Stimulated activated CD8-positive, alpha-beta memory T cell treated with anti-CD3 and anti-CD28 coated beads, Interleukin-12 subunit alpha, Interleukin-12 subunit beta, amount 100 ng/mL, for 4 hours (primary cell): ENCODE measurements around the gene RNF121.

ENCODE experiments used
- DNase-seq: peaks from one replicate; pipeline ENCODE4 v3.0.0-alpha.2; 2020; ENCODE audit warnings: low read depth

Gene RNF121

DNA sequence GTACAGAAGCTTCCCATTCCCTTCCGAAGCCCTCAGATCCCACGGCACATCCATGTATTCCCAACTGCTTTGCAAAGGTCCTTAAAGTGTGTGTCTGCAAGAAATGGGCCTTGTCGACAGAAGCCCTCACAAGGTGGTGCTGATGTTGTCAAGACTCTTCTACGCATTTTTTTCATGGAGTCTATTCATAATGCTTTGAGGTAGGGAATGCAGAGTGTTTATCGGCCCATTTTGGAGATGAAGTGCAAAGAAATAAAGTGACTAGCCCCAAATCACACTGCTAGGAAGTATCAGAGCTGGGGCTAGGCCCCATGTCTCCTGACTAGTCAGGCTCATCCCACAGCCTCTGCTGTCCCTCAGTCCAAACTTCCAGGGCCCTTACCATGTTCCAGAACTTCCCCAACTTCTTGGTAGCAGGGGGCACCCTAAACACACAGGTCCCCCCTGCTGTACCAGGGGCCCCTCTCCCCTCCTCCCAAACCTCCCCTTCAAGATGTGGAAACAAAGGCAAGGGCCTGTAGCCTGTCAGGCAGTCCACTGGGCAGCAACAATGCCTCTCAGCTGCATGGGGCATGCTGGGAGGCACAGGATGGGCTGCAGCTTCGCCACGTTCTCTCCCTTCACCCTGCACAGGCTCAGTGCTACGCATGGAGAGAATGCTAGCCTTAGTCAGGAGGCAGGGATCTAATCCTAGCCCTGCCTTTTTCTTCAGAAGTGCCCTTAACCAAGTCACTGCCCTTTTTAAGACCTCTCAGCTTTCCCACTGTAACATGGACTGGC lies 77.7 kb downstream of the RNF121 start:
- no peak for DNase-seq

DNA sequence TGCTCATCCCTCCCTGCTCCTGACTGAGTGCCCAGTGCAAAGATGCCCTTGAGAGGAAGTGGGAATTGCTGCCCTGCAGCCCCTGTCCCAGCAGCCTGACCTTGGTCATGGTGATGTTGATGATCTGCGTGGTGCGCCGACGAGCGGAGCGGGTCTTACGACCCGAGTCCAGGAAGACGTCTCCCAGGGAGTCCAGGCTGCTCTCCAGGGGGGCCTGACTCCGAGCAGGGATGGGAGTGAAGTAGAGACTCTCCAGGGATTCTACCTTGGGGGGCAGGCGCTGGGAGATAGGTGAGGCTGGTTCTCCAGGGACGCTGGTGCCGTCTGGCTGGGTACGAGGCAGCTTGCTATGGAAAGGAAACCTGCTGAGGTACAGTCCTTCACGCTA lies 78.2 kb downstream of the RNF121 start:
- no peak for DNase-seq

DNA sequence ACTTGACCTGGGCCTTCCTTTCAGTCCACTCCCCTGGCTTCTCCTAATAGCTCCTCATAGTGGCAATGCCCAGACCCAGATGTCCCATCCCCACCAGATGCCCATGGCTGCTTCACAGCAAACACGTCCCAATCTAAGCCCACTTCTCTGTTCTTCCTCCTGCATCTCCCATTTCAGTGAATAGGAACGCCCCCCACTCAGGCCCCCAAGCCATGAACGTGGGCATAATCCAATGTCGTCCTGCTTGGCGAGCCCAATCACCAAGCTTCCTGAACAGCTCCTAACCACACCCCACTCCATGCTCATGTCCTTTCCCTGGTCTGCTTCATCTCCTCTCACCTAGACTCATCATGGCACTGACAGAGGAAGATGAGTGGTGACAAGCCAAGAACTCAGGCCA lies 78.7 kb downstream of the RNF121 start:
- no peak for DNase-seq

DNA sequence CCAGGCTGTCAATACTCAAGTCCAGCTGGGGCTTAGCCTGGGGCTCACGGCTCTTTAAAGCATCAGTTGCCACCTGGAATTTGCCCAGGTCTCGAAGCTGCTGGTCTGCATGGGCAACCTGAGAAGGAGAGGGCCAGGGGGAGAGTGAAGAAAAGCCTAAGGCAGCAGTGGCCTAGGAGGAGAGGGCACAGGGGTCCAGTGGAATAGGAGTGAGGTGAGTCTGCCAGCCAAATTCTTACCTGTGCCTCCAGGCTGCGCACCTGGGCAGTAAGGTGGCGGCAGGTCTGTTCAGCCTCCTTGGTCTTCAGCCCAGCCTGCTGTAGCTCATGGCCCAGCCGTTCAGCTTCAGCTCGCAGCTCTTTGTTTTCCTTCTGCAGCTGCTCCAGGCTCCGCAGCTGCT lies 79.9 kb downstream of the RNF121 start:
- DNase-seq: no peak

DNA sequence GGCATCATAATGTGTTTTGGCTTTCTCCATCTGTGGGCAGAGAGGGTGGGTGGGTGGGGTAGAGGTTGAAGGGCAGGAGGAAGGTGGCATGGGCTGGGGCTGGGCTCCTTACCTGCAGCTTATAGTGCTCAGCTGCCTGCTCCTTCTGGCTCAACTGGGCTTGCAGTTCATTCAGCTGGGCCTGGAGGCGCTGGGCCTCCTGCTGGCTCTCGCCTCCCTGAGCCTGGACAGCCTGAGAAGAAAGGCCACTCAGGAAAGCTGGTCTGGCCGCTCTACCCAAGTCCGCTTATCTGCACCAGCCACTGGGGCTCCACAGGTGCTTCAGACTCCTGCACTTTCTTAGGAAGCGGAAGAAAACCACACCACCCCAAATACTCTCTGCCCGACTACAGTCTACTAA lies 80.3 kb downstream of the RNF121 start:
- DNase-seq: no peak

DNA sequence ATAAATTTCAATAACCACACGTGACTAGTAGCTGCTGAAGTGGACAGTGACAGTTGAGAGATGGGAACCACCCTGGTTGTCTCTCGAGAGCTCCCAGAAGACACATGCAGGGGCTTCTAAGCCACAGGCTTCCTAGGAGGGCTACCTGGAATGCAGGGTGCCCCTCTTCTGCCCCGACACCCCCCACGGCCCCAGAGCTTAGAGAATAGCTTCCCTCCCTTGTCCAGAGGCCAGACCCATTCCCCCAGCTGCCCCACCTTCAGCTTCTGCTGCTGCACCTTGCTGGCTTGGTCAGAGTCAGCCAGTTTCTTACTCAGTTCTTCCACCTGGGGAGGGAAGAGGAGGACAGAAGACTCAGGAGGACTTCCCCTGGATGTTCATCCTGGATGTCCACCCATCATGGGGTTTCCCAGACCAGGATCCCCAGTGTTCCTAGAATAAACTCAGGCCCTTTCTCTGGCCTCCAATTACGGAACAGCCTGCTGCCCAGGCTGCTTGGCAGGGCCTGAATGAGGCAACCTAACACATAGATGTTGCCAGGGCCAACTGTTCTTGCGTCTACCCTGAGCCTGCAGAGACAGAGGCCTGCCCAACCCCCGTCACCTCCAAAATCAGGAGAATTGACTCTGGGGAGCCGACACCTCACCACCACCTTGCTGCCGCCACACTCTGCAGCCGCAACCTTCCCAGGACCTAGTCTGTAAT lies 81.8 kb downstream of the RNF121 start:
- DNase-seq: no peak

DNA sequence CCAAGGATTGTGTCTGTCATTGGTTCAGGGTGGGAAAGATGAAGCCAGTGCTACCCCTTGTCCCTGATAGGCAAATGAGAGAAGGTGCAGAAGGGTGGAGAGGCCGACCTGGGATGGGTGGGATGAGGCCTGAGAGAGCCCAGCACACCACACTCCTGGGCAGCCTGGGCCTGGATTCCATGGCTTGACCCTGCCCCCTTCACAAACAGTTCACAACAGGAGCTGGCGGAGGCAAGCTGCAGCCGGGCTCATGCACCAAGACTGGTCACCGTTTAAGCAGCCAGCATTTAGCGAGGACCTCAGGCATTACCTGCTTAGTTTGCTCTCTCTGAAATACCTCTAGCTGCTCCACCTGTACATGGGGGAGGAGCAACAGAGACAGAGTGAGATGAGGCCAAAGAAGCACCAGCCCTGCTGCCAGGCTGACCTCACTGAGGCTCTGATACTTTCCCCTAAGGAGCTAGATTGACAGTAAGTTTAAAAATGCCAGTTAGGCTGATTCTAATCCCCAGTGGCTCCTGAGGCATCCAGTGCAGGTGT lies 83.3 kb downstream of the RNF121 start:
- DNase-seq: no peak

DNA sequence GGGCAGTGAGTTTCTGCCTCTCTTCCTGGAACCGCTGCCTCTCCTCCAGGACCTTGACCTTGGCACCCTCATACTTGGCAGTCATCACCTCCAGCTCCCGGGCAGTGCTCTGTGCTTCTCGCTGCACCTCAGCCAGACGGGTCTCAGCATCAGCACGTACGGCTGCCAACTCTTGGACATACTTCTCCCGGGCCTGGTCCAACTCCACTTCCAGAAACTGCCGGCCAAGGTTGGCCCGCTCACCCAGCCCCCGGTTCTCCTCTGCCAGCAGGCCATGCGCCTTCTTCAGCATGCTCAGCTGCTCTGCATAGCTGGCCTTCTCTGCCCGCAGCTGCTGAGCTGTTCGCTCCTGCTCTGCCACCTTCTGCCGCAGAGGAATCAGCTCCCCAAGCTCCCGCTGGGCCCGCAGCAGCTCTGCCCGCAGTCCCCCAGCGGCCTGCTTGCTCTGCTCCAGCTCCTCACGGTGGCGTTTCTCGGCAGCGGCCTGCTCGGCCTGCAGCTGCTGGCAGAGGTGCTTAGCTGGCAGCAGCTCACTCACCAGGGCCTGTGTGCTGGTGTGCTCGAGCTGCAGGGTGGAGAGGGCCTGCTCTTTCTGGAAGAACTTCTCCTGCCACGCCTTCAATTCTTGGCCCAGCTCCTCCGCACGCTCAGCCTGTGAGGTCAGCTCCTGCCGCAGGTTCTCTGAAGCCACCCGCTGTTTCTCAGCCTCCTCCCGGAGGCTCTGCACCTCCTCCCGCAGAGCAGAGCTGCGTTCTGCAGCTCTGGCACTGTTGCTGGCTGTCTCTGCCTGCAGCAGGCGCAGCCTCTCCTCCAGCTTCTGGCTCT lies 84.3 kb downstream of the RNF121 start:
- DNase-seq: no peak

DNA sequence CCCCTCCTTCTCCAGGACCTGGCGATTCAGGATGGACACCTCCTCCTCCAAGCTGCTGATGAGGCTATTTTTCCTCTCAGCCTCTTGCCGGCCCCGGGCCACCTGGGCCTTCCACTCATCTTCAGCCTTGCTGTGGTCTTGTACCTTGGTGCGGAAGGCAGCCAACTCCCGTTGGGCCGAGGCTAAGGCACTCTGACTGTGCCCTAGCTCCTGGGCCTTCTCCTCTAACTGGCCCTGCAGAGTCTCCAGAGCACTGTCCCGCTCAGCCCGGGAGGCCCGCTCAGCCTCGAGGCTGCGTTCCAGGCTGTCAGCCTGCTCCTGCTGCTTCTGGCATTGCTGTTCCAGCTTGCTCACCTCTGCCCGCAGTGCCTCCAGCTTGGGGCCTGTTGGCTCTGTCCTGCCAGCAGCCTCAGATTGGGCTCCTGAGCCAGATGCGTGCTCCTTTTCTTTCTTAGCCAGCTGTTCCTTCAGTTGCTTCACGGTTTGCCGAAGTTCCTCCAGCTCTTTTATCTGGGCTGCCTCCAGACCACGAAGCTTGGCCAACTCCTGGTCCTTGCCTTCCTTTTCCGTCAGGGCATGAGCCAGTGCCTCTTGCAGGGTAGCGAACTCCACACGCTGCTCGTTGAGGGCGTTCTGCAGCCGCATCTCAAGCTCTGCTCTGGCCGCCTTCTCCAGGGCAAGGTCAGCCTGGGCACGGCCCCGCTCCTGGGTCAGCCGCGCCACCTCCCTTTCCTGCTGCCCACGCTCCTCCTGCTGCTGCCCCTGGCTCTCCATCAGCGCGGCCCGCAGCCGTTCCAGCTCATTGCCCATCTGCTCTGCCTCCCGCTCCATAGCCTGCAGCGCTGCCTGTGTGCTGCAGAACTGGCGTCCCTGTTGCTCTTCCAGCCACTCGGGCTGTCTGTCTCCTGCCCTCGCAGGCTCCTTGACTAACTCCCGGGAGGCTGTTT lies 85.2 kb downstream of the RNF121 start:
- no peak for DNase-seq

DNA sequence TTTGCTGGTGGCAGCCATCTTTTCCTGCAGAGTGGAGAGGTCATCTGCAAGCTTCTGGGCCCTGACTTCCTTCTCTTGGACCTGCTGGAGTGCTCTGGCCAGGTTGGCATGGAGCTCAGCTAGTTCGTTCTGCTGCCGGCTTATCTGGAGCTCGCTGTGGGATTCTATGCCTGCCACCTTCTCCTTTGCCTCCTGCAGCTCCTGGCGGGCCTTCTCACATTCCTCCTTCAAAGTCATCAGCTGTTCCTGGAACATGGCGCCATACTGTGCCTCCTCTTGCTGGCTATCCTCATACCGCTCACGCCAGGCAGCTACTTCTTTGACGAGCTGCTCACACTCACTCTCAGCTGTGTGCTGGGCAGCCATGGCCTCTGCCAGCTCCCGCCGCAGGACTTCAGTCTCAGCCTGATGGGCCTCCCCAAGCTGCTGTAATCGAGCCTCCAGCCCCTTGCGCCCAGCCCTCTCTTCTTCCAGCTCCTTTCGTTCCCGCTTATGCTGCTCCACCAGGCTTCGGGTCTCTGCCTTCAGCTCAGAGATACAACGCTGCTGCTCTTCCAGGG lies 86.0 kb downstream of the RNF121 start:
- DNase-seq: no peak

DNA sequence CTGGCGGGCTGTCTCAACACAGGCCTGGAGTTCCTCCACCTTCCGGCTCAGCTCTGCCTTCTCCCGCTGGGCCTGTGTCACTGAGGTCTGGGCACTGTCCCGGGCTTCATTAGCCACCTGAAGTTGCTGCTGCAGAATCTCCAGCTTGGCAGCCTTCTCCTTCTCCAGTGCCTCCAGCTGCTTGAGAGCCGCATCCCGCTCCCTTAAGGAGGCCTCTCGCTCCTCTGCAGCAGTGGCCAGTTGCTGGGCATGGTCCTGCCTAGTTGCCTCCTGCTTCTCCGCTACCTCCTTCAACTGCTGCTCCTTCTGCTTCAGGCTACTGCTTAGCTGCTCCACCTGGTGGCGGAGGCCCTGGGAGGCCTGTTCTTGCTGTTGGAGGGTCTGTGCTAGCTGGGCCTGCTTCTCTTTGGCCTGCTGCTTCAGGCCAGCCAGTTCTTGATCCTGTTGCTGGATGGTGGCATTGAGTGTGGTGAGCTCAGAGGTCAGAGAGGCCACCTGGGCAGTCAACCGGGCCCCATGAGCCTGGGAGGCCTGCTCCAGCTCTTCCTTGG lies 86.7 kb downstream of the RNF121 start:
- no peak for DNase-seq

DNA sequence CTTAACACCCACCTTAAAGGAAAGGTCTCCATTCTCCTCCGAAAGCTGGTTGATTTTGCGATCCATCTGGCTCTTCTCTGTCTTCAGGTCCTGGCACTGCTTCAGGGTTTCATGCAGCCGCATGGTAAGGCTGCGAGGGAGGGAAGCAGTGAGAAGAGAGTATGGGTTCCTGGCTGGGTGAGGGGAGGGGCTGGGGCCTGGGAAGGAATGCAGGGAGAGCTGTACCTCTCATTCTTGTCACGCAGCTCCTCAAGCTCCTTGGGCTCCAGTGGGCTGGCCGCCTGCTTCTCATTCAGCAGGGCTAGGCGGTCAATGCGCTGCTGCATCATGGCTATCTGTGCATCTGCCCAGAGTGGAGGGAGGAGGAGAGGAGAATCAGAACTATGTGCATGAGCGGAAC lies 89.3 kb downstream of the RNF121 start:
- DNase-seq: no peak

DNA sequence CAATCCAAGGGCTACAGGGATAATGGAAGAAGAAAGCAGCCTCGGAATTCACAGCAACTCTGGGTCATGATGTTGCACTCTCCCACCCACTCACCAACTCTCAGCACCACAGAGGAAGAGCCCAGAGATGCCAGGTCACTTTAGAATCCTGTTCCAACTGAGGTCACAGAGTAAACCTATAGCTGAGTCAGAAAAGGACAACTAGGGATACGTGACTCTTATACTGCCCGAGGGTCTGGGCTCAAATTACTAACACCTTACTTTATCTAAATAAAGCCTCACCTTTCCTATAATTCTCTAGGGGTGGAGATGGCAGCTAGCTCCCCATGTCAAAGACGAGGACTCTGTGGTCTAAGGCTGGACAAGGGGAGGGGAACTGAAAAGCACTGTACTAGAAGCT lies 94.5 kb downstream of the RNF121 start:
- no peak for DNase-seq

DNA sequence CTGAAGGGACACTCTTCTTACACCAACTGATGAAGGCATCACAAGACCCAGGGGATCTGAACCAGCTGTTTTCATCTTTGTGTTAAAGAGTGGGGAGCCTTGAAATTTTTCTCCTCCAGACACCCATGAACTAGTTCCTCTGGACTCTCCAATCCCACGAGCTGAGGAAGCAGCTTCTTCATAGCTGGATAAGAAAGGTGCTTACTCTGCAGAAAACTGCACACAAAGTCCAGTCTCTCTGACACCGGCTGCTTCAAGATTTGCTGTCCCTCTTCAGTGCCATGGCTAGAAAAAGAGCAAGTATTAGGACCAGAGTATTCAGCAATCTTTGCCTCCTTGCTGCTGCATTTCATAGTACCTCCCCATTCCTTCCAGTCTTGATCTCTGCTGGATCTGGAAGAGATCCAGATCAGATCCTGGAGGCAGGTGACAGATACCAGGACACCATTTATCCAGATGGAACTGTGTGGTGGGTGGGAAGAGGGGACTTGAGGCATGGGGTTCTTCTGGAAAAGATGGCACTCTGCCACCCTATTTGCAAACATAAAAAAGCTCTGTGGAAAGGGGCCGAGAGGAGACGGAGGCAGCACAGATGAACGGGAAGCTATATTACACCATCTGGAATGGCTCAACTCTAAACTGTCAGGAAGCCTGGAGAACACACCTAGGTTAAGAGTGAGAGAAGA lies 95.4 kb downstream of the RNF121 start:
- no peak for DNase-seq

DNA sequence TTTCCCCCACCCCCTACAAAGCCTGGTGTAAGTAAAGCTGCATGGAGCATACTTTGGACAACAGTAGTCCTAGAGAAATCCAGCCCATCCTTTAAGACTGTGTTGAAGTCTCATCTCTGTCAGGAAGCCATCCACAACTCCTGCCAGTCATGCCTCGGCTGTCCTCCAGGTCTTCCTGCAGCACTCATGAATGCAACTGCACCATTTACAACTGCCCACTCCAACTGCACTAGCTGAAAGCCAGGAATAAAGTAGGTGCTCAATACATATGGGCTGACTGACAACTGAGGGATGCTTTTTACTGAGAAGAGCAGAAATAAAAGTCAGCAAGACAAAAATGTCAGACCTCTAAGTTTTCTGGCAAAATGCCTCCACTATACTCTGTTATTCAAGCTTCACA lies 97.2 kb downstream of the RNF121 start:
- DNase-seq: no peak

DNA sequence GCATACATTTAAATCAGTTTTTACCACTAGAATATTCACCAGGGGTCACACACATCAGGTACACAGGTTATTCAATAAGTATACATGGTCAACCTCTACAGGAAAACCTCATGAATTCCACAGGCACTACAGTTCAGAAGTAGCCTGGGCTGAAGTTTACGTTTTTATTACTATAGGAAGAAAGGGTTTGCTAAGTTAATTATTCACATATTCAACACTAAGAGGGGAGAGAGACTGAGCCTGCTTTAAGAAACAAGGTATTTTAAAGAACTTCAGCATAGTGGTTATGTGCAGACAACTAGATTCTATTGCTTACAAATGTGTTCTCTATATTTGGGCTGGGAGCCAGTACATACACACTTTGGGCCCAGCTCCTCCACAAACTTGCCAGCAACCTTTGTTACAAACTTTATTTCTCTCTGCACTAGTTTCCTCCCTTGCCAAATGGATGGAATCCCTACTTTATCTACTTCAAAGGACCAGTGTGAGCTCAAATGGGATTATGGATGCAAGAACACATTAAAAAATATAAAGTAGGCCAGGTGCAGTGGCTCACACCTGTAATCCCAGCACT lies 101.7 kb downstream of the RNF121 start:
- DNase-seq: no peak

DNA sequence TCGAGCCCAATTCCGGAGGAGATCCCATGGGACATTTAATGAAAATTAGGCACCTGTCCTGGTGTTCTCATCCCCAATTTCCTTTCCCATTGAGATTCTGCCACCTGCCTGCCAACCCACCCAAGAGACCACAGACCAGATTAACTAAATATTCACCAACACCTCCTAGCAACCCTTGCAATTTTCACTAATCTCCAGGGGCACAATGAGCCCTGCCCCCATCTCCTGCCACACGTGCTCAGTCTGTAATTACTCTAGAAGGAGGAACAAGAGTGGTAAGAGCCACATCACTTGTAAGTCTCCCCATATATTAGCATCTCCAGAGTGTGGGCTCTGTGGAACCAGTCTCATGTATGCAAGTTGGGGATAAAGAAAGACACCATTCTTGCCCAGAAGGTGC lies 107.8 kb downstream of the RNF121 start:
- DNase-seq: no peak

DNA sequence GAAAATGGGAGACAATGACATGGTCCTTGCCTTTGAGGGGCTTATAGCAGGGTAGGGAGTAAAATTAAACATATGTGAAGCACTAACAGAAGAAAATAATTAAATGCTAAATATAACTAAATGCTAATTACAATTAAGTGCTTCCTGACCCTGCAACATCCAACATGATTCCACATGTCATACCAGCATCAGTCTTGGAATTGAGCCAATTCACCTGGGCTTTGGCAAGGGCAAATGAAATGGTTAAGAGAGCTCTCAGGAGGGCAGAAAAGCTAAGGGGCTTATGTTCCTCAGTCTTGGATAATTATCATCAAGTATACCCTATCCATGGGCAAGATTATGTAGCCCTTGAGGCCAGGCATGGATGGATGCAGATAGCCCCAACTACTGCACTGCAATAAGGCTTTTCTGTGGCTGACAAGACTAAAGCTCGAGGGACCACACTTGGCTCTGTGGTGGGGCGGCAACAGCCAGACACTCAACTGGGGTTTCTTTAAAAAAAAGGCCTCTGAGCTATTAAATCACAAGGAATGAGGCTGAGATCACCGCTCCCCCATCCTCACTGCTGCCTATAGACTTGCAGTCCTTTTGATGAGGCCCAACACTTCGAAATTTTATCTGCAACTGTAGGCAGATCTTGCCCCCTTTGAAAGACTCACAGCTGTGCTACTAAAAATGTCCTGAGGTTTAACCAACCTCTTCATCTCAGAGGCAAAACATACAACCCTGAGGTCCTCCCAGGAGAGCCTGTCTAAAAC lies 108.9 kb downstream of the RNF121 start:
- no peak for DNase-seq

DNA sequence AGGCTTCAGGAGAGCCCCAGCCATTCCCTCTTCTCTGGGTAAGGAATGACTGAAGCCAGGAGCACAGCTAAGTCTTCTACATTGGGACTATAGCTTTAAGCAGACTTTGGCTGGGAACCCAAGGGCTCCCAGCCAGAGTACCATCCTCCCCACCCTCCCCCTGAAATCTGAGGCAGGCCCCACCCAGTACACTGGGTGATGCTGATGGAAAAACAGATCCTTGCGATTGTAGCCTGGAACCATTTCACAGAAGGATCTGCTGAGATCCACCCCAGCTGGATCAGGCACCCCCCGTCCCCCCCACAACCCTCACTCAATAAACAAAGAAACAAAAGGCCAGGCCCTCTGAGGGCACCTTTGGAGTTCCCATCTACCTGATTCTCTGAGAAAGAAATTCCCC lies 109.6 kb downstream of the RNF121 start:
- DNase-seq: no peak
